ENCODE results near the gene CYTH4. TPM values are rescaled to one million over a fixed set of nuclear protein-coding genes. Genes with fewer than 3 reads are reported as not detected.

The CYTH4 gene
- total and polyA plus RNA-seq, 2 of the 13 experiments (the other 11 are each of a cell fraction or from before 2014, with no cell fraction given), result not detected

- no peak for TF ChIP-seq FOXK1 (CRISPR knock-in tag; IDR thresholded peaks at IDR 0.05; ENCODE audit: borderline replicate concordance, low read depth)
Measured at GRCh38 chr22:37288521-37288920, 6.2 kb downstream of the CYTH4 start (continued).

- Histone ChIP-seq H3K9me3 (ENCODE audit: low read length) (no peaks in the 10 kb centered on the region), H3K4me1 (ENCODE audit: insufficient read depth, low read length) (no peaks in the 10 kb centered on the region), H2AFZ (ENCODE audit: low read length) (no peak overlapping the region), H3K79me2 (ENCODE audit: insufficient read depth, low read length) (no peaks in the 10 kb centered on the region), H3K9ac (ENCODE audit: insufficient read depth, low read depth, low read length) (no peak overlapping the region), H3K4me3 (replicated peaks in 1 of 3; ENCODE audit: insufficient read depth in 1 of 3, low read depth in 2 of 3, low read length in 3 of 3) (no peak overlapping the region), H3K27me3 (ENCODE audit: control insufficient read depth in 1 of 2, insufficient read depth in 2 of 2, low read length in 2 of 2) (peaks cover 0 to 18% of the 10 kb centered on the region in 2 experiments; a peak in 4 of 5 replicates), H3K4me2 (ENCODE audit: low read depth, low read length) (no peak overlapping the region), H4K20me1 (ENCODE audit: insufficient read depth, low read length) (peaks cover 2% of the 10 kb centered on the region; the same call in 1 of the 2 replicates), H3K36me3 (replicated peaks in 1 of 2; ENCODE audit: control insufficient read depth in 1 of 2, insufficient read depth in 2 of 2, low read length in 2 of 2) (no peaks in the 10 kb centered on the region), H3K27ac (ENCODE audit: extremely low read length, insufficient read depth, low read length) (no peak overlapping the region)
- in situ Hi-C loops (cut with HindIII; ENCODE audit: extremely low pct_ligation_motif_present, low pct_unique_long_range_greater_than_20kb) (no loop called here), intact Hi-C loops (cut with micrococcal nuclease; ENCODE audit: unreplicated experiment) (no loop called here)
- no TSS peak for BruUV-seq (replicated peaks)
- no peak for DNase-seq (ENCODE audit: low spot score)
- ChIA-PET CTCF (ENCODE audit: low intra/inter-chr PET ratio, low total read pairs) (no interaction called here), POLR2A (no interaction called here)
- TF ChIP-seq SAP130 (CRISPR knock-in tag; IDR thresholded peaks at IDR 0.05; ENCODE audit: low read depth) (no peak), GMEB2 (CRISPR knock-in tag; IDR thresholded peaks at IDR 0.05; ENCODE audit: low read depth) (no peak)
- WGBS (ENCODE audit: low lambda C conversion rate), result 45% methylated on average over 5 of the region's 7 CpGs
- ATAC-seq, result no peak
- no peak for FAIRE-seq
Measured at GRCh38 chr22:37289156-37289735, 6.9 kb downstream of the CYTH4 start.

- intact Hi-C loops (cut with micrococcal nuclease; ENCODE audit: unreplicated experiment), result no loop called here
- DNase-seq (ENCODE audit: low spot score), result no peak
- 28% methylated on average over 7 of the region's 7 CpGs for WGBS (ENCODE audit: low lambda C conversion rate)
- FAIRE-seq, result no peak
- no peak for TF ChIP-seq RAD51 (IDR thresholded peaks at IDR 0.05; ENCODE audit: borderline replicate concordance)
- no peak for TF ChIP-seq MIER2 (CRISPR knock-in tag; IDR thresholded peaks at IDR 0.05)
- TF ChIP-seq SETDB1 (CRISPR knock-in tag; IDR thresholded peaks at IDR 0.05; ENCODE audit: borderline replicate concordance), result no peak
- TF ChIP-seq MXD4 (CRISPR knock-in tag; IDR thresholded peaks at IDR 0.05), result no peak
- TF ChIP-seq EED (CRISPR knock-in tag; IDR thresholded peaks at IDR 0.05), result no peak
- H3K4me3 ChIP-seq (replicated peaks in 1 of 3; ENCODE audit: insufficient read depth in 1 of 3, low read depth in 2 of 3, low read length in 3 of 3), result no peak overlapping the region
- BruUV-seq (replicated peaks), result no TSS peak
- H3K4me1 ChIP-seq (ENCODE audit: insufficient read depth, low read length), result no peaks in the 10 kb centered on the region
- H3K9ac ChIP-seq (ENCODE audit: insufficient read depth, low read depth, low read length), result no peak overlapping the region
- no peak for ATAC-seq
- ChIA-PET POLR2A (no interaction called here), CTCF (ENCODE audit: low intra/inter-chr PET ratio, low total read pairs) (no interaction called here)
- H3K27me3 ChIP-seq (ENCODE audit: control insufficient read depth in 1 of 2, insufficient read depth in 2 of 2, low read length in 2 of 2), result peaks cover 0 to 16% of the 10 kb centered on the region in 2 experiments; a peak in 3 of 5 replicates
- H4K20me1 ChIP-seq (ENCODE audit: insufficient read depth, low read length), result peaks cover 2% of the 10 kb centered on the region; the same call in 1 of the 2 replicates
- no peak overlapping the region for H3K4me2 ChIP-seq (ENCODE audit: low read depth, low read length)
- no peak overlapping the region for H3K27ac ChIP-seq (ENCODE audit: extremely low read length, insufficient read depth, low read length)
- H3K79me2 ChIP-seq (ENCODE audit: insufficient read depth, low read length), result no peaks in the 10 kb centered on the region
- in situ Hi-C loops (cut with HindIII; ENCODE audit: extremely low pct_ligation_motif_present, low pct_unique_long_range_greater_than_20kb), result no loop called here
- no peaks in the 10 kb centered on the region for H3K9me3 ChIP-seq (ENCODE audit: low read length)
- H3K36me3 ChIP-seq (replicated peaks in 1 of 2; ENCODE audit: control insufficient read depth in 1 of 2, insufficient read depth in 2 of 2, low read length in 2 of 2), result no peaks in the 10 kb centered on the region
- no peak overlapping the region for H2AFZ ChIP-seq (ENCODE audit: low read length)
Measured at GRCh38 chr22:37290737-37291136, 8.4 kb downstream of the CYTH4 start.
